Ishikawa (cell line): ENCODE measurements around the gene CAMK2D.

Experiments
- CEBPB ChIP-seq: IDR thresholded peaks from 2 replicates; pipeline ENCODE4 v1.6.1; 2012
- CREB1 ChIP-seq: IDR thresholded peaks from 2 replicates; pipeline ENCODE4 v1.6.1; 2012; ENCODE audit warnings: low read depth
- EGR1 ChIP-seq: IDR thresholded peaks from 2 replicates; pipeline ENCODE4 v1.6.1; 2012
- EP300 ChIP-seq: IDR thresholded peaks from 2 replicates; pipeline ENCODE4 v1.6.1; 2012; ENCODE audit warnings: borderline replicate concordance
- FOXM1 ChIP-seq: IDR thresholded peaks from 2 replicates; pipeline ENCODE4 v1.6.1; 2012; ENCODE audit warnings: low read depth, borderline replicate concordance
- NFIC ChIP-seq: IDR thresholded peaks from 2 replicates; pipeline ENCODE4 v1.6.1; 2012
- RAD21 ChIP-seq: IDR thresholded peaks from 2 replicates; pipeline ENCODE4 v1.6.1; 2012; ENCODE audit warnings: low read depth
- TAF1 ChIP-seq: IDR thresholded peaks from 2 replicates; pipeline ENCODE4 v1.6.1; 2012; ENCODE audit warnings: low read depth, mild to moderate bottlenecking
- TCF12 ChIP-seq: IDR thresholded peaks from 2 replicates; pipeline ENCODE4 v1.6.1; 2012; ENCODE audit warnings: low read depth
- TEAD4 ChIP-seq: IDR thresholded peaks from 2 replicates; pipeline ENCODE4 v1.6.1; 2012
- YY1 ChIP-seq: IDR thresholded peaks from 2 replicates; pipeline ENCODE4 v1.6.1; 2012; ENCODE audit warnings: low read depth
- ZBTB7A ChIP-seq: IDR thresholded peaks from 2 replicates; pipeline ENCODE4 v1.6.1; 2012; ENCODE audit warnings: low read depth
- TF ChIP-seq, protein P1 (sequence below): IDR thresholded peaks from 2 replicates; pipeline ENCODE4 v1.6.1; 2012; ENCODE audit warnings: low read depth, mild to moderate bottlenecking
- TF ChIP-seq, protein P2 (sequence below): IDR thresholded peaks from 2 replicates; pipeline ENCODE4 v1.6.1; 2012
- TF ChIP-seq, protein P3 (sequence below): IDR thresholded peaks from 2 replicates; pipeline ENCODE4 v1.6.1; 2012

CAMK2D gene

DNA sequence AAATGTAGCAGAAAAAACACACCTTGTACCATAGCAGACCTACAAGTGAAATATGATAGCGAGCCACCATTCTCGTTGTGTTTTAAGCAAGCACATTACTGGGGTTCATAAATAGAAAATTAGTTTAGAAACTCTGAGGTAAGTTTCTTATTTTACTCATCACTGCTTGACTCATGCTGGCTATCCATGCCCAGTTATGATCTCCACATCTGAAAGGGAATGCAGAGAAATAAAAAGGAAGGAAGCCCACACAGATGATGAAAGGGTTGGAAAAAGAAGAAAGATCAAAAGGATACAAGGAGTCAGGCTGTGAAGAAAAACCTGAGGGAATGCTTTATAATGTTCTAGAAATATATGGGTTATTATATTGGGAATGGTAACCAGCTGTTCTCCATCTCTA is 54.5 kb downstream of the CAMK2D start:
- no peak for TF ChIP-seq FOXM1

DNA sequence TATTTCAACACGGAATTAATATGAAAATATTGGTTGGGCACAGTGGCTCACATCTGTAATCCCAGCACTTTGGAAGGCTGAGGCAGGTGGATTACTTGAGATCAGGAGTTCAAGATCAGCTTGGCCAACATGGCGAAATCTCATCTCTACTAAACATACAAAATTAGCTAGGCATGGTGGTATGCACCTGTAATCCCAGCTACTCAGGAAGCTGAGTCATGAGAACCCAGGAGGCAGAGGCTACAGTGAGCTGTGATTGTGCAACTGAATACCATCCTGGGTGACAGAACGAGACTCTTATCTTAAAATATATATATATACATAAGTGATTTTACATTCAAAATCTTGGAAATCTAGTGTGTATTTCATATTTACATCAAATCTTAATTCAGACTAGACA is 58.9 kb downstream of the CAMK2D start:
- TF ChIP-seq CEBPB = 0 out of 2 replicates have a peak, but pooled peaks have one; percentile 38

DNA sequence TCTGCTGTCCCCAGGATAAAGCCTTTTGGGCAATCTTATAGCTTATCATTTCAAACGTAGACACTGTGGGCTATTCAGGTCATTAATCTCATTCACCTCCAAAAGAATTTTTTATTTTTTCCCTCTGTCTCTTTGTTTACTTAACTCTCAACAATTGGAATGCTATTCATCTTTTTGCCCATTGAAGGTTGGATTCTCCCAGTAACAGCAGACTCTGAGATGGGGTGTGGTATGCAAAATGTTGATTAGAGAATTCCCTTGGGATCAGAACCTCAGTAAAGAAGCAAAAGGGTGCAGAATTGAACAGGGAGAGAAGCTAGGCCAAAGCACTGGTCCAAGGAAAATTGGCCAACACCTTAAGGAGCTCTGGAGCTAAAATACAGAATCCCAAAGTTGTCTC is 60.4 kb downstream of the CAMK2D start:
- no peak for TF ChIP-seq CREB1
- no peak for TF ChIP-seq YY1
- no peak for TF ChIP-seq FOXM1
- TF ChIP-seq TCF12 = no peak
- TF ChIP-seq CEBPB = no peak

DNA sequence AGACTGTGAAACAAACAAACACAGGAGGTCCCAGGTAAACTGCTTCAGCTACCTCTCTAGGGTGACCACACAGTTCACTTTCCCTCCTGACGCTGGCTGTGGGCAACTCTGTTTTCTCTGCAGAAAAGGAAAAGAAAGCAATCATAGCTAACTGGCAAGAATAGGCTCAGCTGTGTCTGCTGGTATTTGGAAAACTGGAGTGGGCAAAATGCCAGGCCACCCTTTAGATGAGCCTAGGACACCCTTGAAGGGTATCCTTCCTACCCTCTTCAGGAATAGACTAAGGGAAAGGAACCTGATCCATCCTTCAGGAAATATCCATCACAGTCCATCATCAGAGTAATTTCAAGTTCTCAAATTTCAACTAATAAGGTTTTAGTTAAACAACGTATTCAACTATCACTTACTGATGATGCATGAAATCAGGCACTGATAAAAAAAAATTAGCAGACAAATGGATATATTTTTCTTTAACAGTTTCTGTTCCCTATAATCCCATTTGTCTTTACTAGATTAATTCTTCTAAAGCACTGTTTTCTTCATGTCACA is 60.9 kb downstream of the CAMK2D start:
- TF ChIP-seq, protein P1, sequence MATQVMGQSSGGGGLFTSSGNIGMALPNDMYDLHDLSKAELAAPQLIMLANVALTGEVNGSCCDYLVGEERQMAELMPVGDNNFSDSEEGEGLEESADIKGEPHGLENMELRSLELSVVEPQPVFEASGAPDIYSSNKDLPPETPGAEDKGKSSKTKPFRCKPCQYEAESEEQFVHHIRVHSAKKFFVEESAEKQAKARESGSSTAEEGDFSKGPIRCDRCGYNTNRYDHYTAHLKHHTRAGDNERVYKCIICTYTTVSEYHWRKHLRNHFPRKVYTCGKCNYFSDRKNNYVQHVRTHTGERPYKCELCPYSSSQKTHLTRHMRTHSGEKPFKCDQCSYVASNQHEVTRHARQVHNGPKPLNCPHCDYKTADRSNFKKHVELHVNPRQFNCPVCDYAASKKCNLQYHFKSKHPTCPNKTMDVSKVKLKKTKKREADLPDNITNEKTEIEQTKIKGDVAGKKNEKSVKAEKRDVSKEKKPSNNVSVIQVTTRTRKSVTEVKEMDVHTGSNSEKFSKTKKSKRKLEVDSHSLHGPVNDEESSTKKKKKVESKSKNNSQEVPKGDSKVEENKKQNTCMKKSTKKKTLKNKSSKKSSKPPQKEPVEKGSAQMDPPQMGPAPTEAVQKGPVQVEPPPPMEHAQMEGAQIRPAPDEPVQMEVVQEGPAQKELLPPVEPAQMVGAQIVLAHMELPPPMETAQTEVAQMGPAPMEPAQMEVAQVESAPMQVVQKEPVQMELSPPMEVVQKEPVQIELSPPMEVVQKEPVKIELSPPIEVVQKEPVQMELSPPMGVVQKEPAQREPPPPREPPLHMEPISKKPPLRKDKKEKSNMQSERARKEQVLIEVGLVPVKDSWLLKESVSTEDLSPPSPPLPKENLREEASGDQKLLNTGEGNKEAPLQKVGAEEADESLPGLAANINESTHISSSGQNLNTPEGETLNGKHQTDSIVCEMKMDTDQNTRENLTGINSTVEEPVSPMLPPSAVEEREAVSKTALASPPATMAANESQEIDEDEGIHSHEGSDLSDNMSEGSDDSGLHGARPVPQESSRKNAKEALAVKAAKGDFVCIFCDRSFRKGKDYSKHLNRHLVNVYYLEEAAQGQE = no peak
- no peak for TF ChIP-seq FOXM1
- TF ChIP-seq RAD21 = no peak
- TF ChIP-seq TAF1 = no peak
- TF ChIP-seq, protein P2, sequence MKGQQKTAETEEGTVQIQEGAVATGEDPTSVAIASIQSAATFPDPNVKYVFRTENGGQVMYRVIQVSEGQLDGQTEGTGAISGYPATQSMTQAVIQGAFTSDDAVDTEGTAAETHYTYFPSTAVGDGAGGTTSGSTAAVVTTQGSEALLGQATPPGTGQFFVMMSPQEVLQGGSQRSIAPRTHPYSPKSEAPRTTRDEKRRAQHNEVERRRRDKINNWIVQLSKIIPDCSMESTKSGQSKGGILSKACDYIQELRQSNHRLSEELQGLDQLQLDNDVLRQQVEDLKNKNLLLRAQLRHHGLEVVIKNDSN = no peak
- no peak for TF ChIP-seq TEAD4

DNA sequence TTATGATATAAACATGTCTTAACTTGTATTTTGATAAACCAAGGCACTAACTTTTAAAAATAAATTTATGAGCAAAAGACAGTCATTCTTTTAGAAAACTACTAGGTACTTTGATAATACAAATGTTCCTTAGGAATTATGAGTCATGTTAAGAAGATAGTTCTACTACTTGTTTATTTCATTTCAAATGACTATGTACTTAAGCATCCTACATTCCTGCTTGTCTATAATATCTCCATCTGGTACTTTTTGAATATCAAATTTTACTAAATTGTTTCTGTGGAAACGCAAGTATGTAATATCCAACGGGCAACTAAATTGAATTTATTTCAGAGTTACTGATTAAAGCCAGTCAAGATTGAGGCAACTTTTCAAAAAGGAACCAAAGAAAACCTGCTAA is 61.8 kb downstream of the CAMK2D start:
- TF ChIP-seq EP300 (no peak), FOXM1 (no peak), TCF12 (no peak), RAD21 (no peak), CEBPB (no peak), YY1 (no peak), TEAD4 (no peak), ZBTB7A (no peak), CREB1 (no peak), EGR1 (no peak), NFIC (no peak), TAF1 (no peak)
- TF ChIP-seq, protein P2 = no peak
- TF ChIP-seq, protein P1 = no peak
- TF ChIP-seq, protein P3, sequence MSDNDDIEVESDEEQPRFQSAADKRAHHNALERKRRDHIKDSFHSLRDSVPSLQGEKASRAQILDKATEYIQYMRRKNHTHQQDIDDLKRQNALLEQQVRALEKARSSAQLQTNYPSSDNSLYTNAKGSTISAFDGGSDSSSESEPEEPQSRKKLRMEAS = no peak

DNA sequence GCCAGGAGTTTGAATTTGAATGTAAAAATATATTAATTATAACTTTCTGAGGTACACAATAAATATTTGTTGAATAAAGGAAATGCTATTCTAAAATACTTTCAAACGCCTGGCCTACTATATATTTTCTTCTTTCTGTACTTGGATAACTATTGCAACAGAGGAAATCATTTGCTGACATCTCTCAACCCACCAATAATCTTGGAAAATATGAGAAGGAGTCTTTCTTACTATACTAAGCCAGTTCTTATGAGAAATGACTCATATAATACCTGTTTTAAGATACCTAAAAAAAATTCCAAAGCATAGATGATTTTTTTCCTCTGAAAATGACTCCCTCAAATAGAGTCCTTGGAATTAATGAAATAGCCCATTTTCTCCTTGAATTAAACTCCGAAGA is 64.1 kb downstream of the CAMK2D start:
- TF ChIP-seq FOXM1 = no peak
- TF ChIP-seq, protein P2 = no peak
- TF ChIP-seq, protein P3 = no peak
- TF ChIP-seq NFIC = no peak
- TF ChIP-seq RAD21 = no peak
- TF ChIP-seq EP300 = no peak
- TF ChIP-seq, protein P1 = no peak
- no peak for TF ChIP-seq TCF12
- no peak for TF ChIP-seq CEBPB
- TF ChIP-seq YY1 = no peak
- no peak for TF ChIP-seq CREB1
- TF ChIP-seq TEAD4 = no peak
- TF ChIP-seq EGR1 = no peak
- TF ChIP-seq ZBTB7A = no peak
- no peak for TF ChIP-seq TAF1
